Measurements from ENCODE around the gene TMEM238.
"Not testable (repeated sequence)": the region's sequence is repeated elsewhere in the genome, so short reads cannot be mapped to it uniquely, and the experiment has no call there.

Gene TMEM238

GRCh38 chr19:55336101-55336500, 48.0 kb downstream of the TMEM238 start:
- DNase-seq = no peak

- DNase-seq = no peak
Measured at GRCh38 chr19:55333870-55334269, 50.2 kb downstream of the TMEM238 start.

GRCh38 chr19:55329791-55330190, 54.3 kb downstream of the TMEM238 start:
- not testable (repeated sequence) for DNase-seq
